B cell (primary cell): ENCODE data around the gene S100A13. TPM values are rescaled to one million over a fixed set of nuclear protein-coding genes. Genes with fewer than 3 reads are reported as not detected.

Experiments
- ATAC-seq: fragments of 200-7000 bp; cut with Tn5 transposase; one replicate; pipeline ENCODE4 v1.10.0; 2021; ENCODE audit warnings: low read depth, mild to moderate bottlenecking, moderate number of reproducible peaks, moderate library complexity
- CTCF ChIA-PET: fragments of 350-600 bp; sonication (Branson Sonifier 250); formaldehyde crosslinking; loops from one replicate; lab custom pipeline; 2021; ENCODE audit warnings: antibody characterized with exemption, inconsistent platforms; lab: Charles Lee
- POLR2A ChIA-PET: fragments of 350-600 bp; sonication (Branson Sonifier 250); formaldehyde crosslinking; loops from one replicate; lab custom pipeline; 2021; ENCODE audit warnings: antibody characterized with exemption; lab: Charles Lee
- DNase-seq: peaks from one replicate; pipeline ENCODE4 v3.0.0; 2013
- H2AFZ ChIP-seq: 2 replicates; pipeline ENCODE4 v1.6.1; 2012; ENCODE audit warnings: mild to moderate bottlenecking, low read depth, low read length; ENCODE audit not compliant: insufficient read depth, poor library complexity, severe bottlenecking
- H3K27ac ChIP-seq, 2 donors: 1 replicate in 1 of 2; 2 replicates in 1 of 2; pipeline ENCODE4 v1.5.1; 2012 to 2013; ENCODE audit warnings: low read length in 2 of 2, mild to moderate bottlenecking in 2 of 2, moderate library complexity in 1 of 2
- H3K27me3 ChIP-seq, 4 experiments: fragments of 200-600 bp in 1 of 4; sonication (generic) in 1 of 4; replicated peaks in 1 of 4; 1 replicate in 2 of 4; 2 replicates in 2 of 4; pipeline versions ENCODE4 v1.6.1 to v1.7.0; 2013 to 2016; ENCODE audit warnings: low read length in 3 of 4, mild to moderate bottlenecking in 2 of 4, mixed read lengths in 1 of 4, moderate library complexity in 1 of 4; ENCODE audit not compliant: insufficient read depth in 4 of 4, control insufficient read depth in 3 of 4; ENCODE audit errors: control extremely low read depth in 1 of 4
- H3K36me3 ChIP-seq, 2 experiments: replicated peaks in 1 of 2; 1 replicate in 1 of 2; 2 replicates in 1 of 2; pipeline versions ENCODE4 v1.6.1 to v1.7.1; 2013; ENCODE audit warnings: low read length in 1 of 2; ENCODE audit not compliant: insufficient read depth in 2 of 2, control insufficient read depth in 1 of 2; ENCODE audit errors: control extremely low read depth in 1 of 2, extremely low read depth in 1 of 2
- H3K4me1 ChIP-seq, 2 donors: fragments of 200-600 bp in 1 of 2; sonication (generic) in 1 of 2; 1 replicate in 1 of 2; 2 replicates in 1 of 2; pipeline versions ENCODE4 v1.5.1 to v1.6.1; 2013 to 2017; ENCODE audit warnings: low read length in 2 of 2; ENCODE audit not compliant: control insufficient read depth in 2 of 2, insufficient read depth in 2 of 2
- H3K4me2 ChIP-seq: replicated peaks from 2 replicates; pipeline ENCODE3; 2012; ENCODE audit warnings: mild to moderate bottlenecking, low read depth, low read length; ENCODE audit not compliant: poor library complexity, severe bottlenecking
- H3K4me3 ChIP-seq, 5 experiments: fragments of 200-600 bp in 1 of 5; sonication (generic) in 1 of 5; 1 replicate in 3 of 5; 2 replicates in 2 of 5; pipeline versions ENCODE4 v1.5.1 to v1.7.0; 2011 to 2016; ENCODE audit warnings: low read length in 4 of 5, mild to moderate bottlenecking in 4 of 5, low read depth in 2 of 5, control low read depth in 1 of 5, moderate library complexity in 1 of 5; ENCODE audit not compliant: insufficient read depth in 1 of 5; ENCODE audit errors: control extremely low read depth in 1 of 5, extremely low read depth in 1 of 5
- H3K79me2 ChIP-seq: fragments of 200-600 bp; sonication (generic); one replicate; pipeline ENCODE4 v1.6.0; 2016; ENCODE audit warnings: low read length; ENCODE audit not compliant: control insufficient read depth, insufficient read depth
- H3K9ac ChIP-seq: fragments of 200-600 bp; sonication (generic); 2 replicates; pipeline ENCODE4 v1.6.1; 2017; ENCODE audit warnings: mild to moderate bottlenecking, low read length, moderate library complexity
- H3K9me3 ChIP-seq, 3 donors: one replicate each; pipeline versions ENCODE4 v1.6.1 to v1.7.1; 2013; ENCODE audit warnings: low read length in 2 of 3; ENCODE audit not compliant: control insufficient read depth in 2 of 3, insufficient read depth in 1 of 3; ENCODE audit errors: control extremely low read depth in 1 of 3
- H4K20me1 ChIP-seq: 2 replicates; pipeline ENCODE4 v1.6.0; 2012; ENCODE audit warnings: mild to moderate bottlenecking, low read length; ENCODE audit not compliant: insufficient read depth, control insufficient read depth, poor library complexity, severe bottlenecking
- H3K27ac Mint-ChIP-seq: one replicate; pipeline ENCODE4 v1.8.0; 2021; ENCODE audit warnings: mixed read lengths
- H3K27me3 Mint-ChIP-seq: one replicate; pipeline ENCODE4 v1.8.0; 2021; ENCODE audit warnings: mixed read lengths
- H3K4me1 Mint-ChIP-seq: one replicate; pipeline ENCODE4 v1.8.0; 2021; ENCODE audit warnings: mixed read lengths
- H3K4me3 Mint-ChIP-seq: one replicate; pipeline ENCODE4 v1.8.0; 2021; ENCODE audit warnings: mixed read lengths
- H3K9me3 Mint-ChIP-seq: one replicate; pipeline ENCODE4 v1.8.0; 2022; ENCODE audit warnings: mixed read lengths; ENCODE audit not compliant: insufficient read depth
- CTCF ChIP-seq: fragments of 200-600 bp; IDR thresholded peaks from one replicate; pipeline ENCODE4 v1.8.0; 2022; ENCODE audit warnings: antibody characterized with exemption, mild to moderate bottlenecking
- EZH2 ChIP-seq: IDR thresholded peaks from 2 replicates; pipeline ENCODE4 v1.6.1; 2012; ENCODE audit warnings: borderline replicate concordance, low read depth, mild to moderate bottlenecking, moderate library complexity, low read length; ENCODE audit not compliant: insufficient read depth, poor library complexity, severe bottlenecking
- WGBS: methylation state at CpG from one replicate; pipeline ENCODE4 v1.1.5; 2013; ENCODE audit warnings: missing lambda C conversion rate; ENCODE audit not compliant: insufficient coverage; 5-methylcytosine and 5-hydroxymethylcytosine counted together
- intact Hi-C: fragments of 100-400 bp; cut with micrococcal nuclease; formaldehyde crosslinking; loops from one replicate; pipeline ENCODE4 v1.10.0; 2022
- polyA plus RNA-seq: library from polyadenylated mRNA; depleted of rRNA; stranded (reverse); fragments of >200 nt; gene quantifications from 2 replicates; pipeline ENCODE4 v1.2.3, GENCODE V29; 2012
- total RNA-seq, 2 donors: library from RNA; stranded (reverse); fragments of 120-200 nt in 1 of 2; gene quantifications; 1 replicate in 1 of 2; 2 replicates in 1 of 2; pipeline versions ENCODE4 v1.2.3 to v1.2.4, GENCODE V29; 2013 to 2022

The S100A13 gene
- total and polyA plus RNA-seq, 2 donors (not counting 1 experiment from before 2014, with no cell fraction given): 9.8 to 17.8 TPM

DNA sequence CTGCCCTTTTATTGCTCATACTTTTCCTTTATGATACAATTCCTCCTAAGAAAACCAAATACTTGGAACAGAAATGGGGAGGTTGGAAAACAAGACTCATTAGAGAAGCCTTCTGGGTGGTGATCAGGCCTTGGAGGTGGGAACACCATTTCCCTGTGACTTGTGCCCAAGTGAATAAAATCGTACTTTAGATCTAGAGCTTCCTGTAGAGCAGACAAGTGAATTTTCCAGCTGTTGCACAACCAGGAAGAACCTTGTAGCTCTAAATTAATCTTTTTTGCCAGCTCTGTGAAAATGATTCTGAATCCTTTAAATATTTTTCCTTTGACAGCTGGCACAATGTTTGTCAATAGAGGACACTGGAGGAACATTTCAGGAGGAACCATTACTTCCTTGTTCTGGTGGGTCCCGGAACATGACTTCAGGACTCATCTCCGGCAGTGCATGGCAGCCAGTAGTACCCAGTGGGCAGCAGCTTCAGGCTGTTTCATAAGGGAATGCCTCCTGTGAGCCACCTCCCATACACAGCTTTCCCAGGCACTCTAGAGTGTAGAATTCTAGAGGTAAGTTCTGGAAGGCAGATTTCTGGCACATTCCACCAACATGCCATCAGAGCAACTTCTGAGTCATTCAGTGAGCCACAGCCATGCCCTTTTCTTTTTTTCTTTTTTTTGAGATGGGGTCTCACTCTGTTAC is 25.6 kb upstream of the S100A13 start:
- peaks cover 0 to under 1% of the 10 kb centered on the region in 2 experiments for H3K36me3 ChIP-seq
- Mint-ChIP-seq H3K4me1 (no peaks in the 10 kb centered on the region), H3K9me3 (no peaks in the 10 kb centered on the region), H3K27me3 (no peaks in the 10 kb centered on the region), H3K4me3 (no peak overlapping the region), H3K27ac (no peak overlapping the region)
- H3K9me3 ChIP-seq: no peaks in the 10 kb centered on the region
- H3K4me3 ChIP-seq: no peak overlapping the region
- H3K4me2 ChIP-seq: no peak overlapping the region
- H3K27me3 ChIP-seq: no peaks in the 10 kb centered on the region
- H2AFZ ChIP-seq: no peak overlapping the region
- ChIA-PET CTCF (interaction anchor here (0.9 to 1.5 kb wide), 2 partner anchors 9 to 19 kb away, joined by 3 read pairs; partner anchors contain the start of gene CHTOP), POLR2A (no interaction called here)
- TF ChIP-seq CTCF: no peak
- no peak for TF ChIP-seq EZH2
- H3K27ac ChIP-seq: no peak overlapping the region
- DNase-seq: no peak
- H3K79me2 ChIP-seq: peaks cover 4% of the 10 kb centered on the region
- intact Hi-C loops: no loop called here
- ATAC-seq: no peak
- H3K9ac ChIP-seq: no peak overlapping the region
- H4K20me1 ChIP-seq: no peaks in the 10 kb centered on the region
- H3K4me1 ChIP-seq: peaks cover 0 to 1% of the 10 kb centered on the region in 2 donors
- 63% methylated on average over 2 of the region's 3 CpGs for WGBS

DNA sequence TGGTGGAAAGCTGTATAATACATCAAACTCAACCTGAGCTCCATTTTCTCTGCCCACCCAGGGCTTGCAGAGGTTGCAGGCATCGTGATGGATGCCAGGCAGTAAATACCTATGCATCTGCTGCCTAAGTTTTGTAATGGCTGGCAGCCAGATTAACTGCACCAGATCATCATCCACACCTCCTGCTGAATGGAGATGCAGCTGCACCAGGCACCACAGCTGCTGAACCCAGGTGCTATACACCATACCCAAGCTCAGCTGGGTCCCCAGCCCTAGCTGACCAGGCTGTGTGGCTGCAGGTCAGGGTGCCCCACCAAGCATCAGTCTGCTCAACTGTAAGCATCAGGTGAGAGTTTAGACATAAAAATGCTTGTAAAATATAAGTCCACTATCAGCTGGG is 24.5 kb upstream of the S100A13 start:
- Mint-ChIP-seq H3K4me3 (no peak overlapping the region), H3K27ac (no peak overlapping the region), H3K27me3 (no peaks in the 10 kb centered on the region), H3K4me1 (no peaks in the 10 kb centered on the region), H3K9me3 (no peaks in the 10 kb centered on the region)
- ChIA-PET CTCF (interaction anchor here (1.5 kb wide), 1 partner anchor 18 kb away, joined by 3 read pairs; the partner anchor contains the start of gene CHTOP), POLR2A (no interaction called here)
- Histone ChIP-seq H3K9ac (no peak overlapping the region), H3K4me1 (no peaks in the 10 kb centered on the region), H3K9me3 (no peaks in the 10 kb centered on the region), H3K79me2 (peaks cover 3% of the 10 kb centered on the region), H3K27ac (no peak overlapping the region), H3K4me3 (no peak overlapping the region), H4K20me1 (no peaks in the 10 kb centered on the region), H2AFZ (no peak overlapping the region), H3K36me3 (peaks cover 0 to 10% of the 10 kb centered on the region in 2 experiments), H3K4me2 (no peak overlapping the region), H3K27me3 (no peaks in the 10 kb centered on the region)
- WGBS: no CpG with 5 or more reads among the region's 1 CpG
- ATAC-seq (no peak), DNase-seq (no peak)
- no peak for TF ChIP-seq EZH2
- no peak for TF ChIP-seq CTCF
- intact Hi-C loops: no loop called here
